CD1c-positive myeloid dendritic cell (primary cell): ENCODE data around the gene XBP1.
"Not testable (repeated sequence)": the region's sequence is repeated elsewhere in the genome, so short reads cannot be mapped to it uniquely, and the experiment has no call there.

ENCODE experiments used
- DNase-seq: peaks from one replicate; pipeline ENCODE4 v3.0.0-alpha.2; 2016; ENCODE audit errors: extremely low spot score

XBP1 gene

GRCh38 chr22:28817919-28818859 lies 17.8 kb upstream of the XBP1 start:
- DNase-seq: no peak

GRCh38 chr22:28817064-28817463 lies 16.7 kb upstream of the XBP1 start:
- no peak for DNase-seq

- DNase-seq: no peak
Observed at GRCh38 chr22:28815729-28816128, 15.4 kb upstream of the XBP1 start.

- DNase-seq: no peak
Observed at GRCh38 chr22:28815111-28815510, 14.7 kb upstream of the XBP1 start.

- DNase-seq: peak; percentile 88
Observed at GRCh38 chr22:28813772-28814518, 13.6 kb upstream of the XBP1 start.

GRCh38 chr22:28812516-28812915 lies 12.1 kb upstream of the XBP1 start:
- DNase-seq: no peak

GRCh38 chr22:28810821-28811491 lies 10.6 kb upstream of the XBP1 start:
- DNase-seq: peak; percentile 87

- DNase-seq: no peak
Observed at GRCh38 chr22:28808716-28809355, 8.5 kb upstream of the XBP1 start.

- not testable (repeated sequence) for DNase-seq
Observed at GRCh38 chr22:28805426-28805825, 5.1 kb upstream of the XBP1 start.

- peak; percentile 34 for DNase-seq
Observed at GRCh38 chr22:28802595-28803123, 2.3 kb upstream of the XBP1 start.

- peak; percentile 55 for DNase-seq
Observed at GRCh38 chr22:28801845-28802594, 1.7 kb upstream of the XBP1 start.

- peak; percentile 62 for DNase-seq
Observed at GRCh38 chr22:28799606-28800307, 612 bp downstream of the XBP1 start.

GRCh38 chr22:28798810-28799605 lies 1.4 kb downstream of the XBP1 start:
- peak; percentile 92 for DNase-seq

GRCh38 chr22:28795932-28796856 lies 4.2 kb downstream of the XBP1 start:
- DNase-seq: no peak

GRCh38 chr22:28795071-28795693 lies 5.2 kb downstream of the XBP1 start:
- DNase-seq: no peak

- no peak for DNase-seq
Observed at GRCh38 chr22:28793976-28794584, 6.3 kb downstream of the XBP1 start.
